ENCODE measurements around the gene WDR1.
"Not testable (repeated sequence)": the region's sequence is repeated elsewhere in the genome, so short reads cannot be mapped to it uniquely, and the experiment has no call there.

The WDR1 gene

GRCh38 chr4:10143171-10143570 is 26.6 kb upstream of the WDR1 start:
- no peak overlapping the region for H3K27ac Mint-ChIP-seq
- no peak overlapping the region for H3K4me3 Mint-ChIP-seq
- no peaks in the 10 kb centered on the region for H3K36me3 Mint-ChIP-seq
- H3K9me3 Mint-ChIP-seq = no peaks in the 10 kb centered on the region
- H3K4me1 Mint-ChIP-seq = no peaks in the 10 kb centered on the region
- H3K27me3 Mint-ChIP-seq = no peaks in the 10 kb centered on the region

GRCh38 chr4:10140866-10141759 is 24.5 kb upstream of the WDR1 start:
- H3K36me3 Mint-ChIP-seq = no peaks in the 10 kb centered on the region
- no peaks in the 10 kb centered on the region for H3K4me1 Mint-ChIP-seq
- H3K4me3 Mint-ChIP-seq = no peak overlapping the region
- H3K27me3 Mint-ChIP-seq = no peaks in the 10 kb centered on the region
- no peak overlapping the region for H3K27ac Mint-ChIP-seq
- no peaks in the 10 kb centered on the region for H3K9me3 Mint-ChIP-seq

DNA sequence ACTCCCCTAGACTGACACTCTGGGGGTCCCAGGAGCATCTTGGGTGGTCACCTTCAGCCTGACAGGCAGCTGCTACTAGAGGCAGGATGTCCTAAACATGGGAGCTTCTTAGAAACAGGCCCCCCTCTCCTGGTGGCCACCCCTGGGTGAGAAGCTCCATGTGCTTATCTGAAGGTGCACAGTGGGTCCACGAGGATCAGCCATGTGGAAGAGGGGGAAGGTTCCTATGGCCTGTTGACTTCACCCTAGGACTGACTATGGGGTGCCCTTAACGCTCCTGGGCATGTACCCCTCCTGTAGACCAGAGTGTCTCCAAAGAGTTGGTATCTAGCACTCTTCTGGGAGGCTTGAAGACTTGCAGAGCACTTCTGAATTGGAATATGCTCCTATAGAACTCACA is 22.9 kb upstream of the WDR1 start:
- Mint-ChIP-seq H3K27ac (no peak overlapping the region), H3K9me3 (no peaks in the 10 kb centered on the region), H3K36me3 (no peaks in the 10 kb centered on the region), H3K4me3 (no peak overlapping the region), H3K27me3 (no peaks in the 10 kb centered on the region), H3K4me1 (no peaks in the 10 kb centered on the region)

DNA sequence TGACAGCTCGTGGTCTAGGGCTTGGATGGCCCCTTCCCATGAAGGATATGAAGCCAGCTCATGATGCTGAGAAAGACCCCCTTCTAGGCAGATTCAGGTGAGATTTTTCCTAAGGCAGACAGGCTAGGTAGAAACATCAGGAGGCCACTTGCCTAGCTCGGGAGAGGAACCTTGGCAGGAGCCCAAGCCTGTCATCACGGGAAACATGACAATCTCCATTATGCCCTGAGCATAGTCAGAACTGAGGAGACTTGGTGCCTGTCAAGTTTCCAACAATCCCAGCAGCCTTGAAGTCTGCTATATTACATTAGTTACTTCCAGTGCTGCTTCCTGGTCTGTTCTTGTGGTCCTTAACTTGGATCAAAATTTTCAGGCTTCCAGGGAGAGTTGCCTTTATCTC is 18.7 kb upstream of the WDR1 start:
- Mint-ChIP-seq H3K36me3 (no peaks in the 10 kb centered on the region), H3K4me3 (no peak overlapping the region), H3K27me3 (no peaks in the 10 kb centered on the region), H3K27ac (no peak overlapping the region), H3K4me1 (no peaks in the 10 kb centered on the region), H3K9me3 (no peaks in the 10 kb centered on the region)

DNA sequence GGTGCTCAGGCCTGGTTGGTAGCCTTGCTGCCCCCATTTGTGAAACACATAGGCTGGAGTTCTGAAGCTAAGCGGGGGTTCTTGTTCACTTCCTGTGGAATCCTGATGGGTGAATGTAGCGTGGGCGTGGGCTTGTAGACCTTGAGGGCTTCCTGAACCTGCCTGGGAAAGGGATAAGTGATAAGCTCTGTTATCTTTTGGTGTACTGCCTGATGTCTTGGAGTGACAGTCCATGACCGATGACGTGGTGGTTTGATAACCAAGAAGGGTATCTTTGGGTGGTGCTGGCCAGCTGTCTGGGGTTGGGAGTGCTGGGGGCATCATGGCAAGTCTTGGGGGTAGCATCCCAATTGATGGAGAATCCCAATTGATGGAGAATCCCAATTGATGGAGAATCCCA is 17.5 kb upstream of the WDR1 start:
- no peak overlapping the region for H3K4me3 Mint-ChIP-seq
- no peaks in the 10 kb centered on the region for H3K36me3 Mint-ChIP-seq
- H3K27me3 Mint-ChIP-seq = no peaks in the 10 kb centered on the region
- no peaks in the 10 kb centered on the region for H3K9me3 Mint-ChIP-seq
- H3K4me1 Mint-ChIP-seq = no peaks in the 10 kb centered on the region
- H3K27ac Mint-ChIP-seq = no peak overlapping the region

- no peaks in the 10 kb centered on the region for H3K27me3 Mint-ChIP-seq
- no peak overlapping the region for H3K27ac Mint-ChIP-seq
- no peaks in the 10 kb centered on the region for H3K36me3 Mint-ChIP-seq
- H3K4me1 Mint-ChIP-seq = no peaks in the 10 kb centered on the region
- H3K4me3 Mint-ChIP-seq = no peak overlapping the region
- no peaks in the 10 kb centered on the region for H3K9me3 Mint-ChIP-seq
Observed at GRCh38 chr4:10131202-10131601, 14.6 kb upstream of the WDR1 start.

DNA sequence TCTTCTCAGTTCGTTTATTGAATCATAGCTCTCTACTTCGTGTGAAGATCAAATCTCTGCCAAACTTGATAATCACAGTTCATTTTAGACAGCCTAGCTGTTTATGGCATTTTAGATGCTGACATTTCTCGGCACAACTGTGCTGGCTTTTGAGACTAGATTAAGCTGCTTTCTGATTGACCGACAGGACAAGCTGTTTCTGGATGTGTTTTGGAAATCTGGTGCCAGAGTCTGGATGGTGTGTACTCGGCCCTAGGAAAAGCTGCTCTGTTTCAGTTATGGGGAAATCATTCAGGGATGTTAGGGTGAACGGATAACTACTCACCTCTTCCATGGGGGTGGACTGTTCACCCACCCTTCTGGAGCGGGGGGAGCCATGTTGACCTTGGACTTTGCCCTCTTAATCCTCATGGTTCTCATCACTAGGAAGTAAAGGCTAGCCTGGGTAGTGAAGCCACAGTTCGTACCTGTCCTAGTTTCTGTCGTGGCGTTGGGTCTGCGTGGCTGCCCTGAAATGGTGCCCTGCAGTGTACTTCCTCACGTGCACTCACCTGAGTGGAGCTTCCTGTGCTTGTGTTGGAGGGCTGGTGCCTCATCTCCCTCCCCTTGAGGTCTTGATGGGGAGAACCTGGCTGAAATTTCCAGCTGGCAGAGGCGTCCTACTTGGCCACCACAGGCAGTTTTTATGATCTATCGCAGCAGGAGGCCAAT is 13.7 kb upstream of the WDR1 start:
- Mint-ChIP-seq H3K36me3 (no peaks in the 10 kb centered on the region), H3K27ac (no peak overlapping the region), H3K4me3 (no peak overlapping the region), H3K27me3 (no peaks in the 10 kb centered on the region), H3K9me3 (no peaks in the 10 kb centered on the region), H3K4me1 (no peaks in the 10 kb centered on the region)

- no peak overlapping the region for H3K4me3 Mint-ChIP-seq
- no peaks in the 10 kb centered on the region for H3K9me3 Mint-ChIP-seq
- no peaks in the 10 kb centered on the region for H3K27me3 Mint-ChIP-seq
- H3K4me1 Mint-ChIP-seq = peaks cover 7% of the 10 kb centered on the region
- no peak overlapping the region for H3K27ac Mint-ChIP-seq
- no peaks in the 10 kb centered on the region for H3K36me3 Mint-ChIP-seq
Observed at GRCh38 chr4:10129196-10130177, 12.9 kb upstream of the WDR1 start.

GRCh38 chr4:10128761-10129160 is 12.2 kb upstream of the WDR1 start:
- no peaks in the 10 kb centered on the region for H3K36me3 Mint-ChIP-seq
- peaks cover 15% of the 10 kb centered on the region for H3K4me1 Mint-ChIP-seq
- H3K27me3 Mint-ChIP-seq = no peaks in the 10 kb centered on the region
- no peak overlapping the region for H3K4me3 Mint-ChIP-seq
- H3K9me3 Mint-ChIP-seq = no peaks in the 10 kb centered on the region
- no peak overlapping the region for H3K27ac Mint-ChIP-seq

- not testable (repeated sequence) for H3K27ac Mint-ChIP-seq, H3K36me3 Mint-ChIP-seq, H3K9me3 Mint-ChIP-seq, H3K4me3 Mint-ChIP-seq, H3K27me3 Mint-ChIP-seq
- H3K4me1 Mint-ChIP-seq = peaks cover 27% of the 10 kb centered on the region
Observed at GRCh38 chr4:10127531-10127930, 10.9 kb upstream of the WDR1 start.

DNA sequence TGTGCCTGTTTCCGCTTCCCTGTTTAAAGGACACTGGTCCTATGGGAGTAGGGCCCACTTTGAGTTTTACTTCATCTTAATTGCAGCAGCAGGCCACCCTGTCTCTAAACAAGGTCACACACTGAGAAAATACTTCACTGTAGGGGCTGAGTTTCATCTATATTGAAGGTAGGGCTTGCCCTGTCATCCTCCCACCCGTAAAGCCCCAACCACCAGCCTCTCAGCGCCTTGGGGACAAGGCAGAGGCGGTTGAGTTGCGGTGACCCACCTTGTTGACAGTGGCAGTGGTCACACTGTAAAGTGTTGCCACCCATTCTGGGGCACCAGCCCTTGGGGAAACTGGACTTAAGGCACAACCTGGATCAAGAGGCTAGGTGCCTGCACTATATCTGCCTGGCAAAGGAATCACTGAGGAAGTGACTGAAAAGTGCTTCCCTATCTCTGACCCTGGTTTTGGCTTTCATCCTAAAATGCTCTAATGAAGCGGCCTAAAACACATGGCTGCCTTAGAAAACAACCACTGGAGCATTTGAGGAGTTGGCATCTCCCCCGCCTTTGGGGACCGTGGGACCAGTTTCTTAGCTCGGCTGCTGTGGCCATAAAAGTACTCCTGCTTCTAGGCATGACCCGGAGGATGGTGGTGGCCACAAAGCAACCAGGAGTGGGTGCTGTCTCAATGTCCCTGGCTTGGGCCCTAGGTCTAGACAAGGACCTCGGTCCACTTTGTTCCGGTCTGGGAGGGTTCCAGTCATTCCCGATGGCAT is 7.8 kb upstream of the WDR1 start:
- no peak overlapping the region for H3K27ac Mint-ChIP-seq
- H3K9me3 Mint-ChIP-seq = no peaks in the 10 kb centered on the region
- peak overlapping the region; percentile 19 for H3K4me3 Mint-ChIP-seq
- H3K4me1 Mint-ChIP-seq = peaks cover 36% of the 10 kb centered on the region
- no peaks in the 10 kb centered on the region for H3K36me3 Mint-ChIP-seq
- H3K27me3 Mint-ChIP-seq = no peaks in the 10 kb centered on the region

GRCh38 chr4:10123227-10124101 is 6.9 kb upstream of the WDR1 start:
- Mint-ChIP-seq H3K27ac (peak overlapping the region; percentile 15), H3K4me3 (no peak overlapping the region), H3K27me3 (no peaks in the 10 kb centered on the region), H3K36me3 (no peaks in the 10 kb centered on the region), H3K4me1 (peaks cover 45% of the 10 kb centered on the region), H3K9me3 (no peaks in the 10 kb centered on the region)

GRCh38 chr4:10122236-10122932 is 5.8 kb upstream of the WDR1 start:
- H3K9me3 Mint-ChIP-seq = no peaks in the 10 kb centered on the region
- no peaks in the 10 kb centered on the region for H3K36me3 Mint-ChIP-seq
- H3K4me1 Mint-ChIP-seq = peaks cover 56% of the 10 kb centered on the region
- H3K4me3 Mint-ChIP-seq = no peak overlapping the region
- H3K27ac Mint-ChIP-seq = no peak overlapping the region
- no peaks in the 10 kb centered on the region for H3K27me3 Mint-ChIP-seq

Measured in activated naive CD4-positive, alpha-beta T cell treated with anti-CD3 and anti-CD28 coated beads, Interleukin-2, amount 50 U/mL, for 24 hours (primary cell).